GM23248 (cell line): Measurements from ENCODE around the gene KREMEN1. TPM values are rescaled to one million over a fixed set of nuclear protein-coding genes. Genes with fewer than 3 reads are reported as not detected.

Experiments
- DNase-seq: peaks from one replicate; pipeline ENCODE4 v3.0.0-alpha.2; 2015
- H2AFZ ChIP-seq: fragments of 200-600 bp; sonication (generic); 2 replicates; pipeline ENCODE4 v1.6.1; 2016; ENCODE audit warnings: antibody characterized with exemption
- H3F3A ChIP-seq: fragments of 200-600 bp; sonication (generic); 2 replicates; pipeline ENCODE4 v1.6.1; 2016; ENCODE audit warnings: mild to moderate bottlenecking, antibody characterized with exemption, mixed run types; ENCODE audit not compliant: insufficient read depth
- H3K27ac ChIP-seq: fragments of 200-600 bp; sonication (generic); 2 replicates; pipeline ENCODE4 v1.5.1; 2016; ENCODE audit warnings: mild to moderate bottlenecking
- H3K27me3 ChIP-seq: fragments of 200-600 bp; sonication (generic); replicated peaks from 2 replicates; pipeline ENCODE4 v1.6.1; 2016; ENCODE audit warnings: mild to moderate bottlenecking; ENCODE audit not compliant: insufficient read depth
- H3K36me3 ChIP-seq: fragments of 200-600 bp; sonication (generic); 2 replicates; pipeline ENCODE4 v1.6.1; 2016; ENCODE audit warnings: low read depth, mild to moderate bottlenecking
- H3K4me1 ChIP-seq: fragments of 200-600 bp; sonication (generic); 2 replicates; pipeline ENCODE4 v1.6.1; 2016; ENCODE audit warnings: mild to moderate bottlenecking; ENCODE audit not compliant: insufficient read depth
- H3K4me2 ChIP-seq: fragments of 200-600 bp; sonication (generic); one replicate; pipeline ENCODE4 v1.6.1; 2016; ENCODE audit warnings: mild to moderate bottlenecking; ENCODE audit not compliant: unreplicated experiment
- H3K4me3 ChIP-seq: fragments of 200-600 bp; sonication (generic); 2 replicates; pipeline ENCODE4 v1.5.1; 2016; ENCODE audit warnings: mild to moderate bottlenecking
- H3K79me2 ChIP-seq: fragments of 200-600 bp; sonication (generic); 2 replicates; pipeline ENCODE4 v1.6.1; 2016; ENCODE audit warnings: mild to moderate bottlenecking; ENCODE audit not compliant: insufficient read depth
- H3K9ac ChIP-seq: fragments of 200-600 bp; sonication (generic); 2 replicates; pipeline ENCODE4 v1.6.1; 2016; ENCODE audit warnings: mild to moderate bottlenecking
- H3K9me2 ChIP-seq: fragments of 200-600 bp; sonication (generic); 2 replicates; pipeline ENCODE4 v1.6.1; 2016; ENCODE audit warnings: mixed run types, mild to moderate bottlenecking, moderate library complexity; ENCODE audit not compliant: insufficient read depth
- H3K9me3 ChIP-seq: fragments of 200-600 bp; sonication (generic); one replicate; pipeline ENCODE4 v1.6.1; 2017; ENCODE audit warnings: low read depth
- H4K20me1 ChIP-seq: fragments of 200-600 bp; sonication (generic); 2 replicates; pipeline ENCODE4 v1.6.0; 2016; ENCODE audit not compliant: insufficient read depth
- EZH2 ChIP-seq: fragments of 200-600 bp; sonication (generic); IDR thresholded peaks from 2 replicates; pipeline ENCODE4 v1.6.1; 2018; ENCODE audit warnings: antibody characterized with exemption, mild to moderate bottlenecking; ENCODE audit not compliant: insufficient read depth, poor library complexity, severe bottlenecking
- EZH2phosphoT487 ChIP-seq: fragments of 200-600 bp; sonication (generic); IDR thresholded peaks from 2 replicates; pipeline ENCODE4 v1.6.1; 2018; ENCODE audit warnings: antibody characterized with exemption, moderate library complexity, mild to moderate bottlenecking, low read depth; ENCODE audit not compliant: insufficient read depth
- WGBS, 2 experiments: methylation state at CpG; one replicate each; pipeline ENCODE4 v1.1.6; 2015 to 2017; ENCODE audit warnings: low lambda C conversion rate in 2 of 2, low coverage in 1 of 2; ENCODE audit errors: missing lambda C conversion rate in 2 of 2; 5-methylcytosine and 5-hydroxymethylcytosine counted together
- in situ Hi-C: fragments of 300-500 bp; cut with MboI; formaldehyde crosslinking; loops from 2 replicates; pipeline ENCODE4 v1.15.0; 2020
- polyA plus RNA-seq: library from polyadenylated mRNA; unstranded; fragments of >200 nt; fragmentation: Nextera tagmentation; extraction: Ambion mirVana; gene quantifications from 2 replicates; pipeline ENCODE4 v1.2.1, GENCODE V29; 2016
- small RNA-seq: library from RNA; depleted of rRNA; stranded (forward); fragments of <200 nt; gene quantifications from one replicate; pipeline ENCODE3, GENCODE V24; 2014; ENCODE audit warnings: low read depth, low replicate concordance
- total RNA-seq: library from RNA; depleted of rRNA; stranded (reverse); fragments of >200 nt; shearing (Covaris generic); gene quantifications from 2 replicates; pipeline ENCODE4 v1.2.3, GENCODE V29; 2014; rRNA removed

Gene KREMEN1
- total and polyA plus RNA-seq, 2 experiments from 2014 or later = 4.3 to 4.4 TPM

DNA sequence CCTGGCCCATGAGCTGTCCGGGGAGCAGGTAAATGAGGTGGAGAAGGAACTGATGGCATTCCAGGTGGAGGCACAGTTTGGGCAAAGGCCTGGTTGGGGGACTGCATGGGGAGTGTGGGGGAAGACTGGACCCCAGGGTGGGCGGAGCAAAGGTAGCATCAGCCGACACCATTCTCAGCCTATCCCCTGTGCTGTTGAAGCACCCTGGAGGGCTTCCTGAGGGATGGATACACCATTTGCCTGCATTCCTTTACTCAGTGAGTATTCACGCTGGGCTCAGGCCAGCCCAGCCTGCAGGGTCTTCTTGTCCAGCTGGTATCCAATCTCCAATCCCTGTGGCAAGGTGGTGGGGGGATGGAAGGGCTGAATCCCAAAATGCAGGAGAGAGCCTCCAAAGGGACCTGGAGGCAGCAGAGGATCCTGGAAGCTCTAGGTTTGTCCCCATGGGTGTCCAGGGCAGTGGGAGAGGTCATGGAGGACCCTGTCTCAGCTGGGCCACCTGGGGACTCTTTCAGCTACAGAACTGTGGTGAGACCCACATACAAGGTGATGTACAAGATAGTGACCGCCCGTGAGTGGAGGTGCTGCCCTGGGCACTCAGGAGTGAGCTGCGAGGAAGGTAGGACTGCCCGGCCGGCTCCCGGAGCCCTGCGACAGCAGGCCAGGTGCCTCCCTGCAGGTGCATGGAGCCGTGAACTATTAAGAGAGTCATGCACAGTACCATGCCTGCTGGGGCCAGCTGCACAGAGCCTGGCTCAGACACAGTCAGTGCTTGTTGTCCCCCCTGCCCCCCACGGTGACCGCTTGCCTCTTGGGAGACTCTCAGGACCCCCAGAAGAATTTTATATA, 142.4 kb downstream of the KREMEN1 start:
- no peak overlapping the region for H2AFZ ChIP-seq
- no peak overlapping the region for H3K9ac ChIP-seq
- H3K27me3 ChIP-seq = peaks cover 7% of the 10 kb centered on the region
- H3K79me2 ChIP-seq = no peaks in the 10 kb centered on the region
- no peak for DNase-seq
- in situ Hi-C loops = no loop called here
- H4K20me1 ChIP-seq = no peaks in the 10 kb centered on the region
- no peaks in the 10 kb centered on the region for H3K36me3 ChIP-seq
- no peak overlapping the region for H3K4me3 ChIP-seq
- no peaks in the 10 kb centered on the region for H3K9me2 ChIP-seq
- no peaks in the 10 kb centered on the region for H3K4me1 ChIP-seq
- H3F3A ChIP-seq = no peaks in the 10 kb centered on the region
- no peak for TF ChIP-seq EZH2phosphoT487
- TF ChIP-seq EZH2 = no peak
- no peak overlapping the region for H3K4me2 ChIP-seq
- H3K27ac ChIP-seq = no peak overlapping the region
- 74 to 75% methylated on average over 14 of the region's 14 CpGs for WGBS, 2 experiments
- no peaks in the 10 kb centered on the region for H3K9me3 ChIP-seq

DNA sequence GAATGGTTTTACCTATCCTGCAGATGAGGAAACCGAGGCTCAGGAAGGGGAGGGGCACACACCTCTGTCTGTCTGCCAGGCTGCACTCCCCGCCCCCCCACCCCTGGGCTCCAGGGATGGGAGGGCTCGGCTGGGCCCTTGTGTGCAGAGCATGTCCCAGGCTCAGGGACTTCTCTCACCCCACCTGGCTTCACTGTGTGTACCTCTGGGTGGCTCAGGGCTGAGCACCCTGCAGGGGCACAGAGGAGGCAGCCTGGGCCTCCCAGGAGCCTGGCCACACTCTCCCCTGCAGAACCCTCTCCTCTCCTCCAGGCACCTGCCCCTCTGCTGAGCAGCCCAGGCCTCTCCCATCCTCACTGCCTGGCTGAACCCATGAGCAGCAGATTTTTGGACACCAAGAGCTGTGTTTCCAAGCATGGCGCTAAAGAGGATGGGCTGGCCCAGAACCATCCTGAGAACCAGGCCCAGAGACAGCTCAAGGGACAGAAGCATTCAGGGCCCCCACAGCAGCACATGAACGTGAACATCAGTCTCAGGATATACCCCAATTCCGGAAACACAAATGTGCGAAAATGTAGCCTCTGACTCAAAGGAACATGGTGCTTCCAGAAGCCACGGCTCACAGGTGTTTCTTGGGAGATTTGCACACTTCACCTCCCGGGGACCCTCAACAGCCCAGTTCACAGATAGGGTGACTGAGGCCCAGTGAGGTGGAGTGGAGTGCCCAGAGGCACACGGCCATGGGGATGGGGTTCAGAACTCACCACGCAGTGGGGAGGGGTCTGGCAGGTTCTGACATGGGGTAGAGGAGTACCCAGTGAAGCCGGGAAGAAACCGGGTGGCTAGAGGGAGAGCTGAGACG, 143.4 kb downstream of the KREMEN1 start:
- Histone ChIP-seq H4K20me1 (no peaks in the 10 kb centered on the region), H3F3A (no peaks in the 10 kb centered on the region), H3K4me2 (no peak overlapping the region), H3K27ac (no peak overlapping the region), H3K79me2 (no peaks in the 10 kb centered on the region), H3K9ac (no peak overlapping the region), H3K36me3 (no peaks in the 10 kb centered on the region), H2AFZ (no peak overlapping the region), H3K4me3 (no peak overlapping the region), H3K27me3 (peaks cover 7% of the 10 kb centered on the region), H3K9me3 (no peaks in the 10 kb centered on the region), H3K4me1 (no peaks in the 10 kb centered on the region), H3K9me2 (no peaks in the 10 kb centered on the region)
- in situ Hi-C loops = no loop called here
- no peak for TF ChIP-seq EZH2
- no peak for TF ChIP-seq EZH2phosphoT487
- DNase-seq = no peak
- 58 to 64% methylated on average over 13 to 14 of the region's 14 CpGs for WGBS, 2 experiments

DNA sequence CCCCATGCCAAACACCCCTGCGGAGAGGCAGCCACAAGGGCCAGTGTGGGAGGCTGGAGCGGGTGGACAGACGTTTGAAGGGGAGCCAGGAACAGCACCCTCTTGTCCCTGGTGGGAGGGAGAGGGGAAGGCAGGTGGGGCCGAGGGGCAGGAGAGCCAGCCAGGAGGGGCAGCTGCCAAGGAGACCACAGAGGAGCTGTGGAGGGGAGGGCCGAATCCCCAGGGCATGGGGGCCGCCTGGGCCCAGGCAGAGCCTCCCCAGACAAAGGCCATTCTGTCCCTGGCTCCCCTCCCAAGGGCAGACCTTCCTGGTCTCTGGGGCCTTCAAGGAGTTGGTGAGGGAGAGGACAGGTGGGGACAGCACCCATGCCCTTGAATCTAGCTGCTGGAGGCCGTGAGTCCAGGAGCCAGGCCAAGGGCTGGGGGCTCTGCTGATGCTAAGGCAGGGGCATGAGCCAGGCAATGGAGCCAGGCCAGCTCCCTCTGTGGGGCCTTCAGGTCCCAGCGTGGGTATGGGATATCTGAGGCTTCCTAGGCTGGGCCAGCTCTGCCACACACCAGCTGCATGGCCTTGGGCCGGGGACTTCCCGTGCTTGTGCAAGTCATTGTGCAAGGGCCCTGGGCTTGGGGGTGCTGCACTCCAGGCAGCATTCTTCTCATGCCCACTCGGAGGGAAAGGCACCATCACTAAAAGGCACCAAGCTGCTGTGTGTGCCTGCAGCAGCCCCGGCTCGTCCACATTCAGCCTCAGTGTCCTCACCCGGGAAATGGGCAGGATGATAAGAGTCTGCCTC, 144.2 kb downstream of the KREMEN1 start:
- no peak overlapping the region for H2AFZ ChIP-seq
- no peaks in the 10 kb centered on the region for H4K20me1 ChIP-seq
- no peaks in the 10 kb centered on the region for H3K9me3 ChIP-seq
- H3K4me2 ChIP-seq = no peak overlapping the region
- no peaks in the 10 kb centered on the region for H3K4me1 ChIP-seq
- in situ Hi-C loops = no loop called here
- DNase-seq = peak; percentile 47
- no peak overlapping the region for H3K27ac ChIP-seq
- H3K4me3 ChIP-seq = no peak overlapping the region
- H3K79me2 ChIP-seq = no peaks in the 10 kb centered on the region
- peaks cover 7% of the 10 kb centered on the region; the same call in 1 of the 2 replicates for H3K27me3 ChIP-seq
- no peaks in the 10 kb centered on the region for H3K9me2 ChIP-seq
- H3F3A ChIP-seq = no peaks in the 10 kb centered on the region
- no peak overlapping the region for H3K9ac ChIP-seq
- WGBS, 2 experiments = 61 to 66% methylated on average over 14 of the region's 14 CpGs
- TF ChIP-seq EZH2 = no peak
- no peak for TF ChIP-seq EZH2phosphoT487
- H3K36me3 ChIP-seq = no peaks in the 10 kb centered on the region

Small RNA genes lying within 50 kb of the gene (small RNA-seq; reads per million reads assigned to genes)
- gene RNU6-1219P = not detected
- gene RNU6-810P = not detected

Other genes with a start within 250 kb of the KREMEN1 start
- 1.8 and 3.9 TPM in 2 replicates for gene ZNRF3, start 189.5 kb upstream of the KREMEN1 start, total RNA-seq
- gene ZNRF3, start 189.5 kb upstream of the KREMEN1 start, polyA plus RNA-seq = 0.56 and 0.60 TPM in 2 replicates
- not detected in 2 replicates for gene C22orf31, start 11.2 kb upstream of the KREMEN1 start, total RNA-seq
- gene C22orf31, start 11.2 kb upstream of the KREMEN1 start, polyA plus RNA-seq = not detected in 2 replicates
- gene EMID1, start 132.9 kb downstream of the KREMEN1 start, total RNA-seq = not detected in 2 replicates
- gene EMID1, start 132.9 kb downstream of the KREMEN1 start, polyA plus RNA-seq = not detected in 2 replicates
- gene RHBDD3, start 194.9 kb downstream of the KREMEN1 start, total RNA-seq = 37.3 and 43.5 TPM in 2 replicates
- gene RHBDD3, start 194.9 kb downstream of the KREMEN1 start, polyA plus RNA-seq = 28.8 and 31.4 TPM in 2 replicates
- 154 and 190 TPM in 2 replicates for gene EWSR1, start 195.2 kb downstream of the KREMEN1 start, total RNA-seq
- gene EWSR1, start 195.2 kb downstream of the KREMEN1 start, polyA plus RNA-seq = 198 and 210 TPM in 2 replicates
- gene GAS2L1, start 233.6 kb downstream of the KREMEN1 start, total RNA-seq = 23.7 and 26.3 TPM in 2 replicates
- 21.2 and 22.7 TPM in 2 replicates for gene GAS2L1, start 233.6 kb downstream of the KREMEN1 start, polyA plus RNA-seq
- gene RASL10A, start 242.7 kb downstream of the KREMEN1 start, total RNA-seq = not detected in 2 replicates
- 0.13 and 0.20 TPM in 2 replicates for gene RASL10A, start 242.7 kb downstream of the KREMEN1 start, polyA plus RNA-seq